NCI-H774 (cell line): Measurements from ENCODE around the gene FAM216B.

Source experiments
- DNase-seq: peaks from one replicate; lab custom pipeline; 2025; lab: John Stamatoyannopoulos, UW

The FAM216B gene

GRCh38 chr13:42834946-42835345, 53.6 kb downstream of the FAM216B start:
- DNase-seq, result no peak

GRCh38 chr13:42836930-42837690, 55.7 kb downstream of the FAM216B start:
- DNase-seq, result no peak
